ENCODE measurements around the gene MPHOSPH10.

GRCh38 chr2:71156573-71156972 lies 26.1 kb downstream of the MPHOSPH10 start:
- TF ChIP-seq CTCF (conservative IDR thresholded peaks at IDR 0.05) (no peak), ZFX (IDR thresholded peaks at IDR 0.05) (no peak)

Data from C4-2B (cell line).